Spinal cord (tissue), 10 donors: Measurements from ENCODE around the gene ADGRE1. TPM values are rescaled to one million over a fixed set of nuclear protein-coding genes. Genes with fewer than 3 reads are reported as not detected.

Source experiments
- DNase-seq, 6 donors: peaks; one replicate each; pipeline versions ENCODE4 v3.0.0 to v3.0.0-alpha.2; 2013 to 2015; ENCODE audit warnings: low spot score in 6 of 6, low read depth in 4 of 6
- H3K27ac ChIP-seq: one replicate; pipeline ENCODE4 v1.5.1; 2013; ENCODE audit warnings: low read depth, low read length, control low read depth
- H3K27me3 ChIP-seq: one replicate; pipeline ENCODE4 v1.6.1; 2013; ENCODE audit warnings: low read length; ENCODE audit not compliant: control insufficient read depth, insufficient read depth
- H3K36me3 ChIP-seq: one replicate; pipeline ENCODE4 v1.6.1; 2013; ENCODE audit warnings: low read length; ENCODE audit not compliant: control insufficient read depth, insufficient read depth
- H3K4me1 ChIP-seq: one replicate; pipeline ENCODE4 v1.6.1; 2013; ENCODE audit warnings: low read length; ENCODE audit not compliant: control insufficient read depth, insufficient read depth
- H3K4me3 ChIP-seq: one replicate; pipeline ENCODE4 v1.5.1; 2013; ENCODE audit warnings: low read depth, low read length, control low read depth
- H3K9me3 ChIP-seq: one replicate; pipeline ENCODE4 v1.6.1; 2013; ENCODE audit warnings: low read length; ENCODE audit not compliant: control insufficient read depth, insufficient read depth
- WGBS: methylation state at CpG from one replicate; pipeline ENCODE4 v1.1.5; 2013; ENCODE audit warnings: missing lambda C conversion rate; ENCODE audit not compliant: insufficient coverage; 5-methylcytosine and 5-hydroxymethylcytosine counted together
- polyA plus RNA-seq, 2 donors: library from polyadenylated mRNA; unstranded; fragments of 120-200 nt; gene quantifications; one replicate each; pipeline ENCODE4 v1.2.1, GENCODE V29; 2013; ENCODE audit not compliant: insufficient read length in 2 of 2
- total RNA-seq, 2 donors: library from RNA; depleted of rRNA in 1 of 2; stranded (reverse); fragments of 120-200 nt in 1 of 2; fragments of >200 nt in 1 of 2; gene quantifications; one replicate each; pipeline versions ENCODE4 v1.2.3 to v1.2.4, GENCODE V29; 2013 to 2014
- donor health status: healthy.

The ADGRE1 gene
- total and polyA plus RNA-seq, 4 donors = 0.11 to 1.1 TPM; not detected in 2

DNA sequence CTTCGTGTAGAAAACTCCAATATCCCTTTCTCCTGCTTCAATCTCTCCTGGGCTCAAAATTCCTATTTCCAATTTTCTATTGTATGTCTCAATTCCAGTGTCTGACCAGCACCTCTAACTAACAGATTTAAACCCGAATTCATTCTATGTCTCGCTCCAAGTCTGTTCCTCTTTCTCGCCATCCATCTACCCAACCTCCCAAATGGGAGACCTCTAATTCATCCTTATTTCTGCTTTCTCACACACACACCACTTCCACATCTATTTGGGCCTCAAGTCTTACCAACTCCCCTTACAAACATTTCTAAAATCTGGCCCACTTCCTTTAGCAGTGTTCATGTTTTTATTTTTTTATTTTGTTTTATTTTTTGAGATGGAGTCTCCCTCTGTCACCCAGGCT is 80.6 kb downstream of the ADGRE1 start:
- WGBS = 70% methylated on average over 4 of the region's 4 CpGs

DNA sequence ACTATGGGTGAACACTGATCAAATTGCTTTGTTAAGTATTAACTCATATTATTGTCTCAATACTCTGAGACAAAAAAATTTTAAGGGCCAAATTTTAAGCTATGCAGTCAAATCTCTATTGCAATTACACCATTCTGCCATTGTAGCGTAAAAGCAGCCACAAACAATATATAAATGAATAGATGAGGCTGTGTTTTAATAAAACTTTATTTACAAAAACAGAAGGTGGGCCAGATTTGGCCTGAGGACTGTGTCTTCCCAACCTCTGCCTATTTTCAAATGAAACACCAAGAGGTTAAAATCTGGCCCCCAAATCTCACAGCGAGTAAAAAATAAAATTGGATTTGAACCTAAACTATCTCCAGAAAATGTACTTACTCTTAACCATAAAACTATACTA is 82.1 kb downstream of the ADGRE1 start:
- Histone ChIP-seq H3K4me1 (no peaks in the 10 kb centered on the region), H3K27me3 (no peaks in the 10 kb centered on the region), H3K36me3 (no peaks in the 10 kb centered on the region), H3K4me3 (no peak overlapping the region), H3K27ac (no peak overlapping the region), H3K9me3 (no peaks in the 10 kb centered on the region)
- DNase-seq = no peak
- WGBS = no CpG with 5 or more reads among the region's 2 CpGs

More for the DNA sequence above, 80.6 kb downstream of the ADGRE1 start:
- Histone ChIP-seq H3K27me3 (no peaks in the 10 kb centered on the region), H3K27ac (no peak overlapping the region), H3K4me3 (no peak overlapping the region), H3K36me3 (no peaks in the 10 kb centered on the region), H3K4me1 (no peaks in the 10 kb centered on the region), H3K9me3 (no peaks in the 10 kb centered on the region)
- no peak for DNase-seq

DNA sequence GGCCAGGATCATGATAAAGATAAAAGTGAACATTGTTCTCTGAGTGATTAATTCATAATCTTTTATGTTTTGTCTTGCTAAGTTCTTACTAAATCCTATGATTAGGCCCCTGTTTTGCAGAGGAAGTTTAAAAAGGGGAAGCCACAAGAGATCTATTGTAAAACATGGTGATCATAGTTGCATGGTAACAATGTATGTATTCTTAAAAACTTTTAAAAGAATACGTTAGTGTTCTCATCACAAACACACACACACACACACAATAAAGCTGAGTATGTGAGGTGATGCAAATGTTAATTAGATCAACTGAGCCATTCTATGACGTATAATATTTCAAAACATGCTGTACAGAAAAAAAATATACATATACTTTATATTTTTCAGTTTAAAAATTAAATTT is 82.6 kb downstream of the ADGRE1 start:
- no peaks in the 10 kb centered on the region for H3K9me3 ChIP-seq
- no peaks in the 10 kb centered on the region for H3K36me3 ChIP-seq
- no peak for DNase-seq
- no peaks in the 10 kb centered on the region for H3K27me3 ChIP-seq
- H3K27ac ChIP-seq = no peak overlapping the region
- WGBS = no CpG with 5 or more reads among the region's 2 CpGs
- no peak overlapping the region for H3K4me3 ChIP-seq
- H3K4me1 ChIP-seq = no peaks in the 10 kb centered on the region

DNA sequence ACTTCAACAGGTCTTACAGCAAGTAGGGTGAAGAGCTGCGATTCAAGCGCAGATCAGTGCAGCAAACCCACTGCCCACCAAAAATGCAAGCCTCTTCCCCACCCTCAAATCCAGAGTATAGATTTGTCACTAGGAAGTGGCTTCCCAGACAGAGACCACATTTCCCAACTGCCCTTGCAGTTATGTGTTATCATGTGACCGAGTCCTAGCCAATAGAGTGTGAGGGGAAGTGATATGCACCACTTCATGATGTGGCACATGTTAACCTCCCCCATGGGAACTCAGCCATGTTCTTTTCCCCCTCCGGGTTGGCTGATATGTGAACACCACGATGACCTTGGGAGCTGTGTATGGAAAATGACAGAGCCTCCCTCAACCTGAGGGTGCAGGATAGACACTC is 83.1 kb downstream of the ADGRE1 start:
- H3K9me3 ChIP-seq = no peaks in the 10 kb centered on the region
- WGBS = 100% methylated on average over 1 of the region's 5 CpGs
- DNase-seq = peak in 1 of 6 donors; percentile 4

DNA sequence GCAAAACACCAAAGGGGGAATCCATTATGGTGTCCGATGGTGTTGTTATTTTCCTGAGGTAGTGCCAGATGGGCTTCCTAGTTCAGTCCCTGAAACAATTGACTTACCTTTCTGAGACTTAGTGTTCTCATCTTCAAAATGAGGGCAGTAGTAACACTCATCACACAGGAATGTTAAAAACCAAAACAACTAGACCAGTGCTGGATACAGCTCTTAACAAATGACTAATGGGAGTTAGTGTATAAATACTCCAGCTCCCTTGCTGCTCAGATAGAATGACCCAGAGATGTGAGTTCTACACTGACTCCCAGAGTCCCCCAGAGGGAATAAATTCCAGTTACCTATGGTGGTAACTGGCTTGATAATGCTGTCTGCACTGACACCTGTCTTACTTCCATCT is 84.0 kb downstream of the ADGRE1 start:
- Histone ChIP-seq H3K9me3 (no peaks in the 10 kb centered on the region), H3K4me1 (no peaks in the 10 kb centered on the region), H3K27me3 (no peaks in the 10 kb centered on the region), H3K4me3 (no peak overlapping the region), H3K27ac (no peak overlapping the region), H3K36me3 (no peaks in the 10 kb centered on the region)
- DNase-seq = no peak
- WGBS = 100% methylated on average over 1 of the region's 1 CpG

More for the DNA sequence above, 83.1 kb downstream of the ADGRE1 start:
- Histone ChIP-seq H3K4me3 (no peak overlapping the region), H3K27me3 (no peaks in the 10 kb centered on the region), H3K4me1 (no peaks in the 10 kb centered on the region), H3K27ac (no peak overlapping the region), H3K36me3 (no peaks in the 10 kb centered on the region)

DNA sequence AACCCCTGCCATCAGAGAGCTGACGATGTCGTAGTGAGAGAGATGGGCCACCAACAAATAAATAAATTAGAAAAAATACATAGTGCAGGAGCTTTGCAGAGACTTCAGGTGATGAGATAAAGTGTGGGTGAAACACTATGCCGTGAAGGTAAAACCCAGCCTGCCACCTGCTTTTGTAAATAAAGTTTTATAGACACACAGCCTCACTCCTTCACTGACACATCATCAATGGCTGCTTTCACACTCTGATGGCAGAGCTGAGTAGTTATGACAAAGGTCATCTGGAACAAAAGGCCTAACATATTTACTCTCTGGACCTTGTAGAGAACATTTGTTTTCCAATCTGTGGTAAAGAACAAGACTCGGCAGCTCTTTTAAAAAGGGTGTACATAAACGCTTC is 88.8 kb downstream of the ADGRE1 start:
- Histone ChIP-seq H3K36me3 (no peaks in the 10 kb centered on the region), H3K27me3 (no peaks in the 10 kb centered on the region), H3K4me3 (no peak overlapping the region), H3K9me3 (peaks cover 3% of the 10 kb centered on the region), H3K4me1 (no peaks in the 10 kb centered on the region), H3K27ac (no peak overlapping the region)
- WGBS = 80% methylated on average over 2 of the region's 5 CpGs
- DNase-seq = no peak

DNA sequence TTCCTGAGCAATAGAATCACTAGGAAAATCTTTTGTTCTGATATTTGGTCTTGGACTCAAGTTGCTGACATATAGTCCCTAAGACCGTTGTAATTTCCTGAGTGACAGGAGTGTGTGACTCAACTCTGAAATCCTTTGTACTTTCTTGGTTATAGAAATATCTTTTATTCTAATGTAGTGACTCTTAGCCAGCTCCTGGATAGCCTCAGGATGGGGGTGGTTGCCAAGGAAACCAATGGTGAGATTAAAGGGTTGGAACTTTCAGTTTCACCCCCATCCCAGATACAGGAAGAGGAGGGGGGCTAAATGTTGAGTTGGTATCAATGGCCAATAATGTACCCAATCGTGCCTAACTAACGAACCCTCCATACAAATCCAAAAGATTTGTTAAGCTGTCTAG is 92.0 kb downstream of the ADGRE1 start:
- Histone ChIP-seq H3K4me1 (no peaks in the 10 kb centered on the region), H3K27me3 (no peaks in the 10 kb centered on the region), H3K36me3 (no peaks in the 10 kb centered on the region), H3K4me3 (no peak overlapping the region), H3K27ac (no peak overlapping the region), H3K9me3 (peaks cover 6% of the 10 kb centered on the region)
- DNase-seq = no peak
- no CpG with 5 or more reads among the region's 3 CpGs for WGBS

DNA sequence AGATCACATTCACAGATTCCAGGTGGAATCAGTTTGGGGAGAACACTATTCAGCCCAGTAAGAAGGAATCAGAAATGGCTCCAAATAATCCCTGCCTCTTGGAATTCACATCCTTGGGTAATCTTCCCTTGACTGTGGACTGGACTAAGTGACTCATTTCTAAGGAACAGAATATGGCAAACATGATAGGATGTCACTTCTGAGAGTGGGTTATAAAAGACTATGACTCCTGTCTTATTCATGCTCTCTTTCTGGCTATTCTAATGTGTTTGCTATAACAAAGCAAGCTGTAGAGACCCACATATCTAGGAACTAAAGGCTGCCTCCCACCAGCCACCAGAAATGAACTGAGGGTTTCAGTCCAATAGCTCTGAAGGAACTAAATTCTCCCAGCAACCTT is 96.1 kb downstream of the ADGRE1 start:
- H3K27ac ChIP-seq = no peak overlapping the region
- no peak for DNase-seq
- no peaks in the 10 kb centered on the region for H3K4me1 ChIP-seq
- H3K9me3 ChIP-seq = peaks cover 3% of the 10 kb centered on the region
- no peaks in the 10 kb centered on the region for H3K36me3 ChIP-seq
- no peak overlapping the region for H3K4me3 ChIP-seq
- H3K27me3 ChIP-seq = no peaks in the 10 kb centered on the region

DNA sequence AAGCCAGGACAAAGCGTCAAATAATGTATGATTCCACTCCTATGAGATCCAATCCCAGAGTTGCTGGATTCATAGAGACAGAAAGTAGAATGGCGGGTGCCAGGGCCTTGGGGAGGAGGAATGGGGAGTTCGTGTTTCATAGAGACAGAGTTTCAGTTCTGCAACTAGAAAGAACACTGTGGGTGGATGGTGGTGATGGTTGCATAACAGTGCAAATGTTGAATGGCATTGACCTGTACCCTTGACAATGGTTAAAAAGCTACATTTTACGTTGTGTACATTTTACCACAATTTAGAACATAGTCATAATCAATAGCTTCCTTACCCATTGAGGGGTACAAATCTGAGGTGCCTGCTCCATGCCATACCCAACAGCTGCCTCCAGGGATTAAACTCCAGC is 100.5 kb downstream of the ADGRE1 start:
- no peak for DNase-seq
- WGBS = 63% methylated on average over 1 of the region's 4 CpGs
- Histone ChIP-seq H3K9me3 (peaks cover 3% of the 10 kb centered on the region), H3K4me1 (no peaks in the 10 kb centered on the region), H3K27ac (no peak overlapping the region), H3K4me3 (no peak overlapping the region), H3K27me3 (no peaks in the 10 kb centered on the region), H3K36me3 (no peaks in the 10 kb centered on the region)

DNA sequence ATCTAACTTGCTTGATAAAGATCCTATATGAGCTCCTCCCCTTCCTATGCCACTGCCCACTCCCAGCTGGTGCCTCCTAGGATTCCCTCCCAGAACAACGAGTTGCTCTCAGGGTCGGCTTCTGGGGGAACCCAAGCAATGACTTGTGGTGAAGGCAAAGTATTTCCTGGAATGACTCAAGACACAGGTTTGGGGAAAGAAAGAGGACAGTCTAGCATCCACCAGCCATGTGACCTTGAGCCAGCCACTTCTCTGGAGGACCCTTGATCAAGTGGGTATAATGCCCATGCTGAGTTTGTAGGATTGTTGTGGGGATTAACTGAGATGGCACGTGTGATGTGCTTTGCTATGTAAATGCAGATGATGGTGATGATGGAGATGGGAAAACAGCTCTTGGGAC is 100.9 kb downstream of the ADGRE1 start:
- H3K27me3 ChIP-seq = no peaks in the 10 kb centered on the region
- DNase-seq = no peak
- no peak overlapping the region for H3K4me3 ChIP-seq
- H3K9me3 ChIP-seq = peaks cover 3% of the 10 kb centered on the region
- H3K4me1 ChIP-seq = no peaks in the 10 kb centered on the region
- H3K27ac ChIP-seq = no peak overlapping the region
- H3K36me3 ChIP-seq = no peaks in the 10 kb centered on the region
- WGBS = 63% methylated on average over 2 of the region's 3 CpGs
